ENCODE measurements around the gene PTCD1.

Gene PTCD1

DNA sequence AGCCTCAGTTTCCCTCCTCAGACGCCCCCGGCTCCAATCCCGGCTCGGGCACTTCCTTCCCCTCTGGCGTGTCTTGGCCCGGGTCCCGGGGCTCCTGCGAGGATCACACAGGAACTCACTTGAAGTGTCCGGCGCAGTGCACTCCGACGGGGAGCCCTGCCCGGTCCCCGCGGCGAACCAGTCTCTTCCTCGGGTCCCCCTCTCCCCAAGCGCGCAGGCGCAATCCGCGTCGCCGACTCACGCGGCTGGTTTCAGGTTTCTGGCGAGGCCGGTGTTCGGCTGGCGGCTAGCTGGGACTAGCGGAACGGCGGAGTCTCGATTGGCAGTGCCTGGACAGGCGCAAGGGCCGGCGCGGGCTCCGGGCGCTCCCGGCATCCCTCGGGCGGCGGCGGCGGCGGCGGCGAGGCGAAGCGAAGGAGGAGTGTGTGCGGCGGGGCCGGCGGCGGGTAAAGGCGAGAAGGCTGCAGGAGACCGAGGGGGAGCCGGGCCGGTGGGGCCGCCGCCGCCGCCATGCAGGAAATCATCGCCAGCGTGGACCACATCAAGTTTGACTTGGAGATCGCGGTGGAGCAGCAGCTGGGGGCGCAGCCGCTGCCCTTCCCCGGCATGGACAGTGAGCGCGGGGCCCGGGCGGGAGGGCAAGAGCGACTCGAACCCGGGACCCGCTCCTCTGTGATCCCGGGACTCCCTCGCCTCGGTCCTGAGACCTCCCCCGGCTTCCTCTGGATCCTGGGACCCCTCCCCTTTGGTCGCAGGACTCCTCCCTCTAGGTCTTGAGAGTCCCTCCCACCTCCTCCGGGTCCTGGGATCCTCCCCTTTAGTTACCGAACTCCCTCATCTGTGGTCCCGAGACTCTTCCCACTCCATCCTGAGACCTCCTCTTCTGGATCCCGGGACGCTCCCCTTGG lies at the start of gene PTCD1, which contains the start of gene CPSF4:
Gene PTCD1 (minus strand): TSS at position 226 of the 908 bp plus-strand sequence. CDS start 3,556 bp downstream, outside the sequence.
Gene CPSF4 (plus strand): TSS at position 371 of the 908 bp plus-strand sequence. CDS start 140 bp downstream, at position 511.
- peak; percentile 60 for DNase-seq

DNA sequence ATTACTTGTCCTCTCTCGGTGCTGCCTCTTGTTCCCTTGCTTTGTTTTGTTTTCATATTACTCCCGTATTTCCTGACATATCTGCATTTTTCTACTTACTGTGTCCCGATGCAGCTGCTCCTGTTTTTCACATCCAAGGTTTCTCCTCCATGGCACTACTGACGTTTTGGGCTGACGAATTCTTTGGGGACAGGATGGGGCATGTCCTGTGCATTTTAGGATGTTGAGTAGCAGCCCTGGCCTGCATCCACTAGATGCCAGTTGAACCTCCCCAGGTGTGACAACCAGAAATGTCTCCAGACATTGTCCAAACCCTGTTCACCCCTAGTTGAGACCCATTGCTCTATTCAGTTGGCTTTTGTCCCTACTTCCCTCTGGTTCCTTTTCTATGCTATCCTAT lies 46.5 kb upstream of the PTCD1 start:
- no peak for DNase-seq

- DNase-seq = no peak
These were observed 40.2 kb upstream of the PTCD1 start for GRCh38 chr7:99478464-99479440.

DNA sequence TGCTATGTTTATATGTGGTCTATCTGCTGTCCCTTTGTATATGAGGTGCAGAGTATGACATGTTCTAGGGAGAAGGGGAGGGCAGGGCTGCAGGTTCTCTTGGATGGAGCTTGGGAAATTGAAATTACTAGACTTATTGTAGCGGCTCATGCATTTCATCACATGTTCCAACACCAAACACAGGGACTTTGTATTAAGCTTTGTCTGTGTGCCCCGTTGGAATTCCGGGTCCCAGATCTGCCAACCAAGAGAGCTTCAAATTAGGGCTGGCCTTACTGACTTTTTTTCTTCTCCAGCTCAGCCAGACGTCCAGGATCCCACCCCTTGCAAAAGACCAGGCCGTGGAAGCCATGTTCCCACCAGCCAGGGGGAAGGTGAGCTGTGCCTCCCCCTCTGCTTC lies 37.5 kb upstream of the PTCD1 start:
- no peak for DNase-seq

DNA sequence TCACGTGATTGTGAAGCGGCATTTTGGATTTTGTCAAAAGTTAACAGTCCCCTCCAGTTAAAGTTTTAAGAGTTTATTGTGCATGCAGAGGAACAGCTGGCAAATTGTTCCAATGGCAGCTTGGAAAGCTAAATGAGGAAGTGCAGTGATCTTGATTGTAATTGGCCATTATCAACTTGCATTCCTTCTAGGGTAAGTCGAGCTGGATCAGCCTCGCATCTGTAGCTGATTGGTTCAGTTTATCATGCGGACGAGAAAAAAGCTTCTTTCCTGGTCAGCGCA lies 34.7 kb upstream of the PTCD1 start:
- no peak for DNase-seq

DNA sequence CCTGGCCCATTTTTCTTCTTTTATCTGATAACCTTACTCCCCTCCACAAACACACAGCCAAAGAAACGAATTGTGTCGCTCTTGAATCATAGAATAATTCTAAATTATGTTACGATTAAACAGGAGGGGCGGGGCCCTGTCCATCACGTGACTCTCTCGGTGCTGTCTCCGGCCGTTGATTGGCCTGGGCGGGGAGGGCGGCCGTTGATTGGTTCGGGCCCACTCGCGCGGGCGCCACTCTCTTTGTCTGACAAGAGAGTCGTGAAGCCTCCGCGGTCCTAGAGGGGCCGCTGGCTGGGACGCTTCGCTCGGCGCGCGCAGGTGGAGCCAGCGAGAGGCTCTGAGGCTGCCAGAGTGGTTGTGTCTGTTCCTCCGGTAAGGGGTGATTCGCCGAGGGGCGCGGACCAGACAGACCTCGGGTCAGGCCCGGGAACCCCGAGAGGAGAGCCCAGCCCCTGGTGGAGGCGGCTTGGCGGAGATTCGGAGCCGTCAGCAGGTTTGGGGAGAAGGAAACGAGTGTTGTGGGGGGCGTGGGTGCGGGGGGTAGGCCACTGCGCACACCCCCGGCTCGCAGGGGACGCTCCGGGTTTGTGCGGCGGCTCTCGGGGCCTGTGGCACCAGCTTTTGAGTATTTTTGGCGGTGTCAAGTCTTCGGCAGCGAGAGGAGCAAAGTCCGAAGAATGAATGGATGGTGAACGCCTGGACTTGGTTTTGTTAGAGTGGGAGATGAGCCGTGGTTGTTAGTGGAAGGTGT lies 34.1 kb upstream of the PTCD1 start, which contains the start of gene ZNF789:
Gene ZNF789 (plus strand): TSS at position 330 of the 754 bp plus-strand sequence. CDS start 3,567 bp downstream, outside the sequence.
- peak; percentile 83 for DNase-seq

GRCh38 chr7:99469381-99470065 lies 30.9 kb upstream of the PTCD1 start:
- DNase-seq = no peak

DNA sequence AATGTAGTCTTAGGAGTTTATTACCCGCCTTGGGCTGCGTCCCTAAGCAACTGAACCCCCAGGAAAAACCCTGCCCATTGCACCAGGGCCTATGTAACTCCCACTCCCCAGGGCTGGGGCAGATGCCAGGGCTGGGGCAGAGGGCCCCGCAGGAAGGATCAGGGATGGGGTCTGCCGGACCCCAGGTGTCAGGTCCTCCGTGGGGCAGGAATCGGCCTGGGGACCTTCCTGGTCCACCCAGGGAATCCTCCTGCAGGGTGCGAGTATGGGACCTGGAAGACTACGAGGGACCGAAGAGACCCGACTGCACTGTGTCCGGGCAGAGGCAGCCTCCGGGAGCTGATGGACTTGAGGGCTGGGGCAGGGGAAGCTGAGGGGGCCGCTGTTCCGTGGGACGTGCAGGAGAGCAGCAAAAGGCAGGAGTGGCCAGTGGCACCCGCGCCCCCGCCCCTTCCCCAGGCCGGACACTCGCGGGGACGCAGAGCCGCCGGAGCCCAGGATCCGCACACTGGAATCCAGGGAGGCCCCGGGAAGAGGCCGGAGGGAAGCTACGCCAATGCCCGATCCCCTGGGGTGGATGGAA lies 29.8 kb upstream of the PTCD1 start:
- DNase-seq = no peak

- no peak for DNase-seq
These were observed 26.8 kb upstream of the PTCD1 start for GRCh38 chr7:99465421-99465768.

GRCh38 chr7:99461221-99461620 lies 22.6 kb upstream of the PTCD1 start:
- no peak for DNase-seq

- DNase-seq = no peak
These were observed 22.1 kb upstream of the PTCD1 start for GRCh38 chr7:99460651-99461050.

DNA sequence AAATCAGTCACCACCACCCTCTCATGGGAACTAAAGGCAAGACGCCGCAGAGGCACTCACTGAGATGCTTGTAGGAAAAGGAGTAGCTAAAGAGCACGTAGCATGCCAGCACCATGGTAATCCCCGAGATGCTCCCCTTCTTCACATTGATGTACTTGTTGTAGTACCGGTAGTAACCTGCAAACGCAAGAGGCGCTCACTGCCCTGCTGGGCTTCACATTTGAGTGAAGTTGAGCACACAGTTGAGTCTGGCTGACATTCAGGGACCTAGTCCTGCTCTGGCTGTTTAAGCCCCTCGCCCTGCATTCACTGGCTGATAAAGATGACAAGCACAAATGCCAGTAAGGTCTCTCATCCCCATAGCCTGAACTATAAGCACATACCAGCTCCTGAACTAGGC lies 20.5 kb upstream of the PTCD1 start:
- no peak for DNase-seq

GRCh38 chr7:99457650-99458493 lies 19.3 kb upstream of the PTCD1 start:
- no peak for DNase-seq

- DNase-seq = no peak
These were observed 18.6 kb upstream of the PTCD1 start for GRCh38 chr7:99457050-99457649.

DNA sequence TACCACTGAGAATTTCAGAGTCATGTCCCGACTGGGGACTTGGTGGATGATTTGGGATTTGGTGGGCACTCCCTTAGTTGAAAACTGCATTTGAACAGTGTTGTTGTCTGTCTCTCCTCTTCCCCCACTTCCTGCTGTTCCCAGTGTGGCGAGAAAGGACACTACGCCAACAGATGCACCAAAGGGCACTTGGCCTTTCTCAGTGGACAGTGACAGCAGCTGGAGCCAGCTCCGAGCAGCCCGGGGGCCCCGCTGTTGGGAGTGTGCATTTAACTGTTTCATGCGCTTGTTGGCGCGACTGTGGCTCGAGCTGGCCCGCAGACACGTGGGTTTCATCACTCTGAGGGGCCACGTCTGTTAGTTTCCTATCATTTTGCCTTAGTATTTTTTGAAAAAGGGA lies 17.7 kb upstream of the PTCD1 start:
- DNase-seq = no peak

- no peak for DNase-seq
These were observed 17.3 kb upstream of the PTCD1 start for GRCh38 chr7:99455874-99456273.

DNA sequence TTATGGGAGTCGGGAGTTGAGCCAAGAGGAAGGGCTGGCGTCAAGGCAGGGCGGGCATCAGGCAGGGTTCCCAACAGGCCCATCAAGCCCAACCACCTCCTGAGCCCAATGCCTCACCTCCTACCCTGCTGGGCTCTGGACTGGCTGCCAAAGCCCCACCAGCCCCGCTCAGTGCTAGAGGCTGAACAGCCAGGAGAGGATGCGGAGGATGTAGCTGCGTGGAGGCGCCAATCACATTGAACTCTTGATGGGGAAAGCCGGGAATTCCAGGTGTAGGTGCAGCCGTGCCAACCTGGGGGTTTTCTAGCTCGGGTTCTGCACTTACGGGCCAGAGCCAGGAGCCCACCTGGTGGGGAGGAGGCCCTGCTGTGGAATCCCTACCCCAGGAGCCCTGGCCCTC lies 14.5 kb upstream of the PTCD1 start:
- no peak for DNase-seq

GRCh38 chr7:99452541-99452940 lies 13.9 kb upstream of the PTCD1 start:
- DNase-seq = no peak

GRCh38 chr7:99451936-99452335 lies 13.3 kb upstream of the PTCD1 start:
- DNase-seq = no peak

GRCh38 chr7:99449326-99449725 lies 10.7 kb upstream of the PTCD1 start:
- no peak for DNase-seq

Measured in NCI-H187 treated with DMSO at 0.1 percent for 48 hours (cell line).